Endothelial cell of umbilical vein (primary cell): Measurements from ENCODE around the gene RAB43. TPM values are rescaled to one million over a fixed set of nuclear protein-coding genes. Genes with fewer than 3 reads are reported as not detected.

Source experiments
- BruUV-seq: library from RNA; stranded (reverse); fragments of 400-500 nt; replicated peaks from 2 replicates; lab custom pipeline; 2021; lab: Mats Ljungman, UMichigan
- CTCF ChIA-PET: fragments of 300-600, 350-600 bp; sonication (Branson Sonifier 250); formaldehyde crosslinking; loops from one replicate; lab custom pipeline; 2021; ENCODE audit warnings: antibody characterized with exemption, inconsistent platforms; lab: Charles Lee
- POLR2A ChIA-PET: fragments of 300-600, 350-600 bp; sonication (Branson Sonifier 250); formaldehyde crosslinking; loops from one replicate; lab custom pipeline; 2021; ENCODE audit warnings: antibody characterized with exemption, inconsistent platforms; lab: Charles Lee
- DNase-seq: peaks from one replicate; pipeline ENCODE4 v3.0.0-alpha.2; 2011; ENCODE audit warnings: low read depth, low spot score
- FAIRE-seq: peaks from 2 replicates; lab custom pipeline; 2011; peaks lifted over from hg19 to GRCh38; lab: Jason Lieb, UNC
- H2AFZ ChIP-seq: 2 replicates; pipeline ENCODE4 v1.6.0; 2012; ENCODE audit warnings: low read depth, low read length, control low read depth, inconsistent platforms
- H3K27ac ChIP-seq: 2 replicates; pipeline ENCODE4 v1.5.1; 2011; ENCODE audit warnings: low read depth, mild to moderate bottlenecking, control low read depth, low read length, moderate library complexity; ENCODE audit not compliant: insufficient read depth
- H3K27me3 ChIP-seq, 2 experiments: 2 replicates each; pipeline versions ENCODE4 v1.6.0 to v1.6.1; 2011; ENCODE audit warnings: low read length in 2 of 2, mixed read lengths in 1 of 2; ENCODE audit not compliant: control insufficient read depth in 2 of 2, insufficient read depth in 2 of 2
- H3K36me3 ChIP-seq, 2 experiments: 2 replicates in 1 of 2; 3 replicates in 1 of 2; pipeline ENCODE4 v1.5.1; 2011; ENCODE audit warnings: low read length in 2 of 2, mild to moderate bottlenecking in 1 of 2, moderate library complexity in 1 of 2; ENCODE audit not compliant: control insufficient read depth in 2 of 2, insufficient read depth in 2 of 2; ENCODE audit errors: extremely low read depth in 1 of 2
- H3K4me1 ChIP-seq: 3 replicates; pipeline ENCODE4 v1.5.1; 2011; ENCODE audit warnings: mild to moderate bottlenecking, low read length; ENCODE audit not compliant: control insufficient read depth, insufficient read depth; ENCODE audit errors: extremely low read depth
- H3K4me2 ChIP-seq: 2 replicates; pipeline ENCODE4 v1.6.1; 2011; ENCODE audit warnings: low read length, control low read depth, mixed read lengths; ENCODE audit not compliant: insufficient read depth
- H3K4me3 ChIP-seq, 3 experiments: fragments of 200-600 bp in 1 of 3; sonication (generic), shearing (Covaris generic) in 1 of 3; replicated peaks in 1 of 3; 2 replicates each; pipeline ENCODE4 v1.5.1; 2011 to 2016; ENCODE audit warnings: control low read depth in 3 of 3, low read length in 3 of 3, mild to moderate bottlenecking in 2 of 3, inconsistent platforms in 1 of 3, low read depth in 1 of 3, moderate library complexity in 1 of 3; ENCODE audit not compliant: insufficient read depth in 1 of 3
- H3K79me2 ChIP-seq: 2 replicates; pipeline ENCODE4 v1.6.0; 2012; ENCODE audit warnings: low read length, inconsistent platforms; ENCODE audit not compliant: control insufficient read depth, insufficient read depth
- H3K9ac ChIP-seq: replicated peaks from 2 replicates; pipeline ENCODE3; 2011; ENCODE audit warnings: low read length, control low read depth; ENCODE audit not compliant: insufficient read depth; ENCODE audit errors: extremely low read depth
- H3K9me1 ChIP-seq: replicated peaks from 3 replicates; pipeline ENCODE4 v1.6.0; 2011; ENCODE audit warnings: mild to moderate bottlenecking, low read length; ENCODE audit not compliant: control insufficient read depth, insufficient read depth; ENCODE audit errors: extremely low read depth
- H3K9me3 ChIP-seq: replicated peaks from 2 replicates; pipeline ENCODE4 v1.5.1; 2012; ENCODE audit warnings: low read length, inconsistent platforms; ENCODE audit not compliant: control insufficient read depth, insufficient read depth
- H4K20me1 ChIP-seq: replicated peaks from 2 replicates; pipeline ENCODE3; 2011; ENCODE audit warnings: mild to moderate bottlenecking, low read length; ENCODE audit not compliant: control insufficient read depth, insufficient read depth; ENCODE audit errors: extremely low read depth
- CTCF ChIP-seq, 2 donors: IDR thresholded peaks; 1 replicate in 1 of 2; 2 replicates in 1 of 2; pipeline ENCODE4 v1.5.1; 2011; ENCODE audit warnings: low read length in 2 of 2, mild to moderate bottlenecking in 2 of 2, moderate library complexity in 2 of 2, control low read depth in 1 of 2, inconsistent platforms in 1 of 2, low read depth in 1 of 2; ENCODE audit not compliant: insufficient read depth in 1 of 2; ENCODE audit errors: extremely low read depth in 1 of 2
- EZH2 ChIP-seq: IDR thresholded peaks from 2 replicates; pipeline ENCODE4 v1.6.1; 2012; ENCODE audit warnings: borderline replicate concordance, low read depth, mild to moderate bottlenecking, moderate library complexity, low read length, inconsistent platforms; ENCODE audit not compliant: severe bottlenecking
- FOS ChIP-seq: IDR thresholded peaks from 2 replicates; pipeline ENCODE4 v1.6.1; 2011; ENCODE audit warnings: mild to moderate bottlenecking, low read length, moderate library complexity, borderline replicate concordance; ENCODE audit not compliant: insufficient read depth
- GATA2 ChIP-seq: IDR thresholded peaks from 2 replicates; pipeline ENCODE4 v1.7.0; 2011; ENCODE audit warnings: low read depth, mild to moderate bottlenecking, moderate library complexity, mixed read lengths, low read length; ENCODE audit not compliant: insufficient read length, insufficient read depth
- JUN ChIP-seq: IDR thresholded peaks from 2 replicates; pipeline ENCODE4 v1.6.1; 2011; ENCODE audit warnings: borderline replicate concordance, low read depth; ENCODE audit not compliant: insufficient read length, insufficient read depth
- MYC ChIP-seq: IDR thresholded peaks from one replicate; pipeline ENCODE4 v1.6.1; 2011; ENCODE audit warnings: mild to moderate bottlenecking, low read depth, low read length
- POLR2A ChIP-seq: IDR thresholded peaks from 2 replicates; pipeline ENCODE4 v1.6.1; 2012; ENCODE audit warnings: low read depth, mild to moderate bottlenecking, control low read depth, low read length
- POLR2AphosphoS5 ChIP-seq: IDR thresholded peaks from 2 replicates; pipeline ENCODE4 v1.6.1; 2012; ENCODE audit warnings: low read depth, mild to moderate bottlenecking, control low read depth, low read length, moderate library complexity; ENCODE audit not compliant: insufficient read depth
- dilution Hi-C: fragments of 300-500 bp; cut with MboI; formaldehyde crosslinking; loops from one replicate; pipeline ENCODE4 v1.15.0; 2019; ENCODE audit warnings: low sequenced_read_pairs; ENCODE audit not compliant: extremely low pct_ligation_motif_present
- intact Hi-C: fragments of 100-400 bp; cut with micrococcal nuclease; formaldehyde crosslinking; loops from one replicate; pipeline ENCODE4 v1.10.0; 2022
- polyA plus RNA-seq, 4 experiments: library from polyadenylated mRNA; depleted of rRNA in 3 of 4; stranded (reverse) in 3 of 4; unstranded in 1 of 4; fragments of >200 nt; gene quantifications; 2 replicates each; pipeline versions ENCODE4 v1.2.1 to v1.2.3, GENCODE V29; 2011 to 2012; ENCODE audit warnings: missing spikeins in 1 of 4
- total RNA-seq: library from RNA; stranded (reverse); gene quantifications from 2 replicates; pipeline ENCODE4 v1.2.3, GENCODE V29; 2021
- TF ChIP-seq, protein P1 (sequence below): IDR thresholded peaks from 2 replicates; pipeline ENCODE4 v1.6.1; 2011; ENCODE audit not compliant: insufficient read depth, insufficient read length

RAB43 gene
- total and polyA plus RNA-seq, 2 donors (not counting 3 experiments of a cell fraction or from before 2014, with no cell fraction given), result 18.5 to 31.5 TPM

GRCh38 chr3:129161860-129162271, 40.3 kb upstream of the RAB43 start:
- intact Hi-C loops (loop anchor here (1.0 kb wide), 6 partner anchors 17 to 109 kb away; partner anchors contain the start of genes CNBP and COPG1), dilution Hi-C loops (no loop called here)
- Histone ChIP-seq H3K9ac (peak overlapping the region; percentile 88), H4K20me1 (no peaks in the 10 kb centered on the region), H3K9me1 (no peaks in the 10 kb centered on the region), H3K4me3 (peak overlapping the region; percentile 64 to 82 (median 78)), H3K36me3 (peaks cover 9 to 10% of the 10 kb centered on the region in 2 experiments), H3K27me3 (no peaks in the 10 kb centered on the region), H3K27ac (peak overlapping the region; percentile 86), H2AFZ (peak overlapping the region; percentile 74), H3K4me2 (peak overlapping the region; percentile 84), H3K4me1 (peaks cover 19% of the 10 kb centered on the region), H3K79me2 (peaks cover 23% of the 10 kb centered on the region), H3K9me3 (no peaks in the 10 kb centered on the region)
- DNase-seq (no peak), FAIRE-seq (no peak)
- ChIA-PET POLR2A (interaction anchor here (0.6 to 1.7 kb wide), 3 partner anchors 84 to 224 kb away, joined by 3 to 5 read pairs (median 3); partner anchors contain the start of gene COPG1), CTCF (interaction anchor here (0.7 to 3.2 kb wide), 21 partner anchors 15 to 482 kb away, joined by 3 to 95 read pairs (median 4); partner anchors contain the start of genes CNBP, COPG1 and RAB43)
- no peak for TF ChIP-seq POLR2A
- TF ChIP-seq MYC, result no peak
- TF ChIP-seq FOS, result no peak
- no peak for TF ChIP-seq CTCF (IDR thresholded peaks at IDR 0.05; ENCODE audit: extremely low read depth in 1 of 2, insufficient read depth in 1 of 2, low read depth in 1 of 2, low read length in 2 of 2)
- TF ChIP-seq, protein P1, sequence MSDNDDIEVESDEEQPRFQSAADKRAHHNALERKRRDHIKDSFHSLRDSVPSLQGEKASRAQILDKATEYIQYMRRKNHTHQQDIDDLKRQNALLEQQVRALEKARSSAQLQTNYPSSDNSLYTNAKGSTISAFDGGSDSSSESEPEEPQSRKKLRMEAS, result no peak
- no peak for TF ChIP-seq GATA2
- TF ChIP-seq EZH2, result no peak
- no peak for TF ChIP-seq JUN
- TF ChIP-seq POLR2AphosphoS5, result no peak
- BruUV-seq, result no TSS peak
